Fibroblast of upper back skin (primary cell): ENCODE measurements around the gene PLCG2.

Source experiments
- DNase-seq: peaks from one replicate; pipeline ENCODE4 v3.0.0-alpha.2; 2013

Gene PLCG2

GRCh38 chr16:81882559-81882958 is 103.5 kb downstream of the PLCG2 start:
- DNase-seq: no peak

- no peak for DNase-seq
Measured at GRCh38 chr16:81883235-81883634, 104.1 kb downstream of the PLCG2 start.

GRCh38 chr16:81885976-81886586 is 107.0 kb downstream of the PLCG2 start:
- peak; percentile 8 for DNase-seq

GRCh38 chr16:81888520-81889394 is 109.7 kb downstream of the PLCG2 start:
- DNase-seq: no peak

- DNase-seq: no peak
Measured at GRCh38 chr16:81891736-81892364, 112.8 kb downstream of the PLCG2 start.

GRCh38 chr16:81894592-81894991 is 115.5 kb downstream of the PLCG2 start:
- no peak for DNase-seq

GRCh38 chr16:81896902-81897301 is 117.8 kb downstream of the PLCG2 start:
- no peak for DNase-seq

- no peak for DNase-seq
Measured at GRCh38 chr16:81899601-81900000, 120.5 kb downstream of the PLCG2 start.

GRCh38 chr16:81900014-81900413 is 120.9 kb downstream of the PLCG2 start:
- no peak for DNase-seq

GRCh38 chr16:81900456-81900855 is 121.4 kb downstream of the PLCG2 start:
- no peak for DNase-seq

GRCh38 chr16:81901484-81901883 is 122.4 kb downstream of the PLCG2 start:
- no peak for DNase-seq

- DNase-seq: no peak
Measured at GRCh38 chr16:81902025-81902424, 122.9 kb downstream of the PLCG2 start.

GRCh38 chr16:81904320-81904719 is 125.2 kb downstream of the PLCG2 start:
- no peak for DNase-seq

GRCh38 chr16:81905277-81905676 is 126.2 kb downstream of the PLCG2 start:
- DNase-seq: no peak

- DNase-seq: no peak
Measured at GRCh38 chr16:81907681-81908080, 128.6 kb downstream of the PLCG2 start.

GRCh38 chr16:81908466-81909262 is 129.6 kb downstream of the PLCG2 start:
- DNase-seq: no peak

- no peak for DNase-seq
Measured at GRCh38 chr16:81910366-81910885, 131.3 kb downstream of the PLCG2 start.

- DNase-seq: no peak
Measured at GRCh38 chr16:81912395-81912794, 133.3 kb downstream of the PLCG2 start.

- DNase-seq: no peak
Measured at GRCh38 chr16:81913222-81913621, 134.1 kb downstream of the PLCG2 start.

- no peak for DNase-seq
Measured at GRCh38 chr16:81917375-81917774, 138.3 kb downstream of the PLCG2 start.

GRCh38 chr16:81918927-81919326 is 139.8 kb downstream of the PLCG2 start:
- no peak for DNase-seq

- DNase-seq: no peak
Measured at GRCh38 chr16:81920498-81920897, 141.4 kb downstream of the PLCG2 start.
